ENCODE results near the gene IL11RA. TPM values are rescaled to one million over a fixed set of nuclear protein-coding genes. Genes with fewer than 3 reads are reported as not detected.

IL11RA gene
- 9.0 and 27.0 TPM in 2 replicates for total RNA-seq

DNA sequence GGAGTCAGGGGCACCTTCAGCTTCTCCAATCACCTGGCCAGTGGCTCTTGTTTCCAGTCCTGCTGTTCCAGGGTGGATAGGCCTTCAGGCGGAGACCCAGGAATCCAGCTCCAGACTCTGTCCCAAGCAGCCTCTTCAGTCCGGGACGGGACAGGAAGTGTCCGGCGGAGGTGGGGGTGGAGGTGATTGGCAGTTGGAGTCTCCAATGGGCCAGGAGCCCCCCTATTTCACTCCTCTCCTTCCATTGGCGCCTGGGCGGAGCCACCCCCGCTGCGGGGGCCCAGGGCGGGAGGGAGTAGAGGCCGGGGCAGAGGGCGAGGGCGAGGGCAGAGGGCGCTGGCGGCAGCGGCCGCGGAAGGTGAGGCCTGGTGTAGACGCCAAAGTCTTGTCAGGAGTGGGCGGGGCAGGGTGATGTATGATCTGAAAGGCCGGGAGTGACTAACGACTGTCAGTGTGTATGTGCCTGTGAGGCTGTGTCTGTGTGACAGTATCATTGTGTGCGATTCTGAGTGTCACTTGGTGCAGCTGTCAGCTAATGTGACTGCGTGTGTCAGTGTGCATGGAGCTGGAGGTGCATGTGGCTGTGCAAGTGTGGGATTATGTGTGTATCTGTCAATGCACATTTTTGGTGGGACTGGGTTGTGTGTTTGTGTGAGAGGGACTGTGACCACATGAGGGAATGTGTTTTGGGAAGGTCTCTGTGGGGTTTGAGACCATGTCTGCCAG lies at the start of gene IL11RA:
Gene IL11RA, plus strand, starts transcription at position 310 of the 726 bp plus-strand sequence. CDS start 3,033 bp downstream, outside the sequence.

DNA sequence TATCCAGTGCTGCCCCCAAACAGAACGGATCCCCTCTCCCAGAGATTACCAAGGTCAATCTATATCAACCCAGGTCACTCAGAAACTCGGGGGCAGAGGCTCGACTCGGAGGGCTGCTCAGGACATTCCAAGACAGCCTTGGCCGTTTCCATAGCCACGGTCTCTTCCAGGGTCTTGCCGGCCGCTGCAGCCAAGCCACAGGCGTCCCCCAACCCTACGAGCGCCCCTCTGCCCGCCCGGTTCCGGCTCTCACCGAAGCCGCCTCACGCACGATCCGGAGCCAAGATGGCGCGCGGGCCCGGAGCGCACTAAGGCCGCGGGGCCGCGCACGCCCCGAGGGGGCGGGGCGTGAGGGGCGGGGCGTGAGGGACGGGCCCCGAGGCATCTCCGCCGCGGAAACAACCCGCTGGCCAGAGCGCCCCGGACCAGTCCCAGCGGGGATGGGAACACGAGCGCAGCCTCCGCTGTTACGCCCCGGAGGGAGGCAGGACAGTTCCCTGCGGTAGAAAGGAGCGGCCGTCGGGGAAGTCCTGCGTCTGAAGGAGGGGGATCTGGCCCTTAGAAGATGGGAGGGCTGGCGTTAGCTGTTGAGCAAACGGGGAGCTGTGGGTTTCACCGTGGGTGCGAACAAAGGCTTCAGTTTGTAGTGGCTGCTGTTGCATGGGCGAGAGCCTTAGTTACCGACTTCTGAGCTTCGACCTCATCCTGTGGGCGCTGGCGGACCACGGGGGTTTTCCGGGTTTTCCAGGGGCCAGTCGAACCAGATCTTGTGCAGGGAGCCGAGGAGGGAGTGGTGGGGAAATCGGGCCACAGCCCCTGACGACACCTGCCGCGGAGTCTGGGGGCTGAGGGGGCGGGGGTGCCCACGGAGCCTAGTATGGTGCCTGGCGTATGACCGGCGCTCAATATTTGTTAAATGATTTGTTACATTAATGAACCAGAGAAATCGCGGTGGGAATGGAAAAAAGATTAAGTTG lies 39.9 kb upstream of the IL11RA start, which contains the start of gene RPP25L:
Gene RPP25L, minus strand, starts transcription at position 287 of the 977 bp plus-strand sequence. CDS start 801 bp downstream, outside the sequence.

DNA sequence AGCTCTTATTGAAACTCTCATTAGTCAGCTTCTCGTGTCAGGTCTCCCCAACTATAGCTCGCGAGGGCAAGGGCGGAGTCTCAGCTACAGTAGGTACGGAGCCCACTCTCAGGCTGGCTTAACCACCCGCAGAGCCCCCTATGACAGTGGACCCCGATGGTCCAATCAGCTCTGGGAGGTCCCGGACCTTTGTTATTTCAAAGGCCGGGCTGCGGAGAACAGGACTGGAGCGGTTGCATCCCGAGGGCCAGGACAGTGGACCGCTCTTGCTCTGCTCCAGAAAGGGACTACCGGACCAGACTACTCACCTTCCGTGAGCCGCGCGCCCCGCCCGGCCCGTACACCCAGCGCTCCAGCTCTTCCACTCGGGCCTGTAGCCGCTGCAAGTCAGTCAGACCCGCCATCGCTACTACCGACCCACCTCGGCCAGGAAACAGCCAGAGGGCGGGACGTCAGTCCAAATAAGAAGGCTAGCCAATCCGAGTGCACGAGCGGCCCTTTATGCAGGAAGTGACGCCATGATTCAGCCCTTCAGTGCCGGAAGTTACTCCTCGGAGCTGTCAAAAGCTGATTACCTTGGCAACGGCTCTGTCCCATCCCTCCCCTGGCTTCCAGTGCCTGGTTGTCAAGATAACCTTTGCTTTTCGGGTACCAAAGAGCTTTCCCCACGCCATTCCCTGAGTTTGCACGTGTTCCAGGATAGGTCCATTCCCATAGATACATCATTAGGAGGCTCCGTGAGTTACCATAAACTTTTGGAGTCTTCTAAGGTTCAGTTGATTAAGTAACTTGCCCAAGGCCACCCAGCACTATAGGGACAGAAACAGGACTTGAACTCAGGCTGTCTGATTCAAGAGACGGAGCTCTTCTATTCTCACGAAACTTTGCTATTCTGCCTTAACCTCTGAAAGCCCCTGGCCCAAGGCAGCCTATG lies 31.7 kb upstream of the IL11RA start, which contains the start of gene DCTN3:
Gene DCTN3, minus strand, starts transcription at position 435 of the 934 bp plus-strand sequence. Its CDS starts 31 bp downstream, at position 404.

DNA sequence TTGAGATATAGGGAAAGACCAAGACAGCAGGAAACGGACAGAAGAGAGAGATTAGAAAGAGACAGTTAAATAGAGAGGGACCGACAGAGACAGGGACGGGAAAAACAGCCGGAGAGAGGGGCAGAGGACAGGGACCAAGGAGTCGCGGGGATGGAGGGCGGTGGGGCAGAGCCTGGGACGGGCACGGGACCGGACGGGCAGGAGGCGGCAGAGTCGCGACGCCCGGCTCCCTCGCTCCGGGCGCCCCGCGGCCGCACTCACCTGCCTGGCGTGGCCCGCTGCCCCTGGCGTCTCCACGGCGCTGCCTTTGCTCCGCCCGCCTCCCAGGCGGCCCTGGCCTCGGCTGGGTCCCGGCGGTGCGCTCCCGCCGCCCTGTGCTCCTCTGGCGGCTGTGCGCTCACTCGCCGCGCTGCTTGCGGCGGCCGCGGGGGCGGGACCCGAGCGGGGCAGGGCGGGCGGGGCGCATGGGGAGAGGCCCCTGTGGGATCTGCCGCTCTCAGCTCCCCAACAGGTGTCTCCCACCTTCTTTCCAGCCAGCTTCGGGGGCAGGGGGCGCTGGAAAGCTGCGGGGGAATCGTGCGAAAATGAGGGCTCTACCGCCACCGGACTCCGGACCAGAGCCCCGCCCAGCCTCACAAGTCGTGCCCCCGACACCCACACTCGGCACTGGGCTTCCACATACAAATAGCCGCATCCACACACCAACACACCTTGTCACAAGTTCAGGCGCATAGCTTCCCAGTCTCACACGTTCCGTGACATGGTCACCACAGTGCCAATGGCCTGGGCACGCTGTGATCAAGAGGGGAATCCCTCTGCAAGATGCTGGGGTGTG lies 23.1 kb upstream of the IL11RA start, which contains the start of gene ARID3C:
Gene ARID3C, minus strand, starts transcription at position 411 of the 835 bp plus-strand sequence. CDS start 1,052 bp downstream, outside the sequence.

DNA sequence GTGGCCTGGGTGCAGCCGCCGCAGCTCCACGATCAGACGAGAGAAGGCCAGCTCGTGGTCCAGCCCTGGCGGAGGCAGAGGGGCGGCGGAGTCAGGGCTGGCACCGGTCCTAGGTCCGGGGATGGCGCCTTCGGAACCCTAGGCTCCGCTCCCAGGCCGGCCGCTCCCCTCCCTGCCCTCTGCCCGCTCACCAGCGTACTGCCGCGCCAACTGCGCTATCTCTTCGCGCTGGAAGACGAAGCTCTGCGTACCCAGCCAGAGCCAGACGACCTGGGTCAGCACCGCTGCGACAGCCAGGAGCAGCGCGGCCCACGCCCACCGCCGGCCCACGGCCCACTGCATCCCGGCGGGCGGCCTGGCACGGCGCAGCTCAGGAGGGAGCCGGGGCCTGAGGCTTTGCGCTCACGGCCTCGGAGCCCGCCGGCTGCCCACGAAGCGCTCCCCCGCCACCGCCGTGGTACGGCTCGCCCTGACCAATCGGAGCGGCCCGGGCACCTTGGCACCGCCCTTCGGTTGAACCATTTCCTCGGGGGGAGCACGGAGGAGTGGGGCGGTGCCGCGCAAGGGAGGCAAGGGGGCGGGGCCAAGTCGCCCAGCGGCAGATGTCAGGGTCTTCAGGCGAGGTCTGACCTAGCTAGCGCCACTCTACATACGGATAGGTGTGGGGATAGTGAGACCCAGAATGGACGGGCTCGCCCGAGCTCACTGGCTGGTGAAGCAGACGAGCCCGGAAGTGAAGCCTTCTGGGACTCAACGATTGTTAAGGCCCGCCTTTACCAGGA lies 14.4 kb upstream of the IL11RA start, which contains the start of gene SIGMAR1:
Gene SIGMAR1, minus strand, starts transcription at position 432 of the 782 bp plus-strand sequence. Its CDS starts 90 bp downstream, at position 342.

DNA sequence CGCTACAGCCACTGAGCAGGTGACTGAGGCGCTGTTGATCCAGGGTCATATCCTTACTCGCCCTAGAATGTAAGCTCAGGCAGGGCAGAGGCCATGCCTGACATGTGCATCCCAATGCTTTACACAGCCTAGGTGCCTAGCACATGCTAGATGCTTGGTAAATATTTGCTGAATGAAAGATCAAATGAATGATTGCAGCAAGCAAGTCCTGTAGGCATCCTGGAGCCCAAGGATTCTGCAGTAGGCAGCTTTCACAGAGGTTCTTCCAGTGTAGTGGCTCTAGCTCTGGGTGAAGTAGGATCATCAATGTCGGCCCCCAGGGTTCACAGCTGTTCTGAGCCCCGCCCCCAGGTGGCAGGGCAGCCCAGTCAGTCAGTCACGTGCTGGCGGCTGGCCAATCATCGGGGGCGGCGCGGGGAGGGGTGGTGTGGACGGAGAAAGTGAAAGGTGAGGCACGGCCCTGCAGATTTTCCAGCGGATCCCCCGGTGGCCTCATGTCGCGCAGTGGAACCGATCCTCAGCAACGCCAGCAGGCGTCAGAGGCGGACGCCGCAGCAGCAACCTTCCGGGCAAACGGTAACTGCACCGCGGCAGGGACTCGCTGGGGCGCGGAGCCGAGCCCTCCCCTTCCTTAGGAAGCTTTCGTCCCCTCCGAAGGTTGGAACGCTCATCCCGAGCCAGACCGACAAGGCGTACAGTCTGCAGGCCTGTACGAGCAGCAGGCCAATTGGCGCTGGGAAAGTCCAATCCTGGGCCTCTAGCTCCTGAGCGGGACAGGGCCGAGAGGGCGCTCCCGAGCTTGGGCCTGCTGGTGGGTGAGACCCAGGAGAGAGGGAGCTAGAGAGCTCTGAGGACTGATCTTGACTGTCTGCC lies 5.5 kb upstream of the IL11RA start, which contains the start of gene GALT:
Gene GALT, plus strand, starts transcription at position 465 of the 873 bp plus-strand sequence. Its CDS starts 30 bp downstream, at position 495.

DNA sequence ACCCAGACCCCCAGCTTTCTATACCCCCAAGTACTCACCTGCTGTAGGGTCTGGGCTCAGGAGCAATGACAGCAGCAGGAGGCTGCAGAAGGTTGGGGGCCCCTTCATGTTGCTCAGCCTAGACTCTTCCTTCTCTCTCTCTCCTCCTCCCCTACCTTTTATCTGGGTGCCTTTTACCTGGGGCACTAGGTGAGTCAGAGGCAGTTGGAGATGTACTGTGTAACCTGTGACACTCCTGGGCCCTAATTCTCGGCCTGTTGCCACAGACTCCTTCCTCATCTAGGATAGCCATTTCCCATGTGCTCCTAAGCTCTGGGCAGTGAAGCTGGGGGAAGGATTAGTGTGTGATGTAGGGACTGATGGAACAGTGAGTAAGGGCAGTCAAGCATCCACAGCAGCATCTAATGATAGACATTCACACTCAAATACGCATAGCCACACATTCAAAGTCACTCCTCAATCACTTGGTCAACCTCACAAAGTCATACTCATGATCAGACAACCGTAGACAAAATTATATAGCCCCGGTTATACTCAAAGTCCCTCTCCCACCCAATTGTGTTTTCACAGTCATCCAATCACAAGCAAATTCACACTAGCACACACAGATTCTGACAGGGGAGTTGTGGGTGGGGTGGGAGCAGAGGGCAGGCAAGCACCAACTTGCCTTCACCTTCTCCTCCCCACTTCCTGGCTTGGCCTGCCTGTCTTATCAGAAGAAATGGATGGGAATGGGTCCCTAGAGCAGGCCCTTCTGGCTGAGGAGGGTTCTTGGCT lies 10.7 kb downstream of the IL11RA start, which contains the start of gene CCL27:
Gene CCL27, minus strand, starts transcription at position 132 of the 777 bp plus-strand sequence. Its CDS starts 24 bp downstream, at position 108.

DNA sequence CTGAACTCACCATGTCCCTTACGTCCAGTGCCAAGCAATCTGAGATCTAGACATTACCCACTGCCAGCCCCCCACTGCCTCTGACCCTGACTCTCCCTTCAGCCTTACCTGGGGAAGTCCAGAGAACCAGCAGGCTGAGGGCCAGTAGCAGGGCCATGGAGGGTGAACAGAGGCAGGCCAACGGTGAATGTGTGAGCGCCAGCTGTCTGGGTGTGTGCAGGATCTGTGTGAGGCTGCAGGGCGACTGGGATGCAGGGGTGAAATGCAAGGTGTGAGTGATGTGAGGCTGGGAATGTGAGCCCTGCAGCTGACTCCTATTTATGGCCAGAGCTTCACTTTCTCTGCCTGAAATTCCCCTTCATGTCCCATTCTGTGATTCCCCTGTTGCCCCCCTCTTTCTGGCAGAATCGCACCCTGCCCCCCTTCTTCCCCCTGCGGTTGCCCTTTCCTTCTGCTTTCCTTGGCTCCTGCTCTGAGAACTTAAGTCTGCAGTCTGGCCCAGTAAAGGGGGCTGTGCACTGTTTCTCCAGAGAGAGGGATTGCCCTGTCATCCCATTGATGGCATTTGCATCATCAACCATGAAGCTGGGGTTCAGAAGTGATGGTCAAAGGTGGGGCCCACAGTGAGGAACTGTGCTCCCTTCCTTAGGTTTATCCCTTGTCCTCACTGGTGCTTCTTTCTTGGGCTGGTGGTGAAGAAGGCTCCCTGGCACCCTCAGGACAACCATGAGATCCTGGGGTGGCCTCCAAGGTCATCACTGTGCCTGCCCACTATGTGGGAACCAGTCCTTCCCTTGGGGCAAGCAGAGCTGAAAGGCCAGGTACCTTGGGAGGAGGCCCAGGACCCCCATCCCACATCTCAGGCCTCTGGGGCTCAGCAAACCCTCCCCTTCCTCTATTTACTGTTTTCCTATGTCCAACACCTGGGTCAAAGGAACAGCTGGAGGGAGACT lies 39.3 kb downstream of the IL11RA start, which contains the start of gene CCL19:
Gene CCL19, minus strand, starts transcription at position 294 of the 953 bp plus-strand sequence. Its CDS starts 137 bp downstream, at position 157.

DNA sequence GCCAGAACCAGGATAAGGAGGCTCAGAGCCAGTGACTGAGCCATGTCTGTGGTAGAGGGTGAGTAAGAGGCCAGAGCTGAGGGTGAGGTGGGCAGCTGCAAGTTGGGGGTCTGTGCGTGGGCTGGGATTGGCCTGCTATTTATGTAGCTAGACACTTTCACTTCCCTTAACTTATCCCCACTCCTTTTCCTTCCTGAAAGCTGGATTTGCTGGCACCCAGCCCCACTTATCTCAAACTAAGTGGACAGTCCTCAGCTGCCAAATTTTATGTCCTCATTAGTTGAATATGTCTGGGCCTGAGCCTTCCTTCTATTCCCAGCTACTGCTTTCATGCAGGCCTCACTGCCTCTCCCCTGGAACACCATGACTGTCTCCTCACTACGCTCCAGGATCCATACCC lies 58.0 kb downstream of the IL11RA start, which contains the start of gene CCL21:
Gene CCL21, minus strand, starts transcription at position 114 of the 400 bp plus-strand sequence. Its CDS starts 70 bp downstream, at position 44.

Other genes with a start within 250 kb of the IL11RA start
- 11.6 and 20.6 TPM in 2 replicates for gene FAM219A, start 193.6 kb upstream of the IL11RA start, total RNA-seq
- gene DNAI1, start 193.4 kb upstream of the IL11RA start, total RNA-seq, result not detected in 2 replicates
- not detected in 2 replicates for gene ENHO, start 129.2 kb upstream of the IL11RA start, total RNA-seq
- gene CNTFR, start 62.5 kb upstream of the IL11RA start, total RNA-seq, result not detected in 2 replicates
- gene RPP25L, start 40.1 kb upstream of the IL11RA start, total RNA-seq, result 13.0 and 19.0 TPM in 2 replicates
- gene DCTN3, start 31.7 kb upstream of the IL11RA start, total RNA-seq, result 71.5 and 74.2 TPM in 2 replicates
- 0.18 TPM in 1 of 2 replicates, not detected in the other for gene ARID3C, start 23.1 kb upstream of the IL11RA start, total RNA-seq
- 84.9 and 103 TPM in 2 replicates for gene SIGMAR1, start 14.4 kb upstream of the IL11RA start, total RNA-seq
- 19.7 and 30.9 TPM in 2 replicates for gene GALT, start 5.5 kb upstream of the IL11RA start, total RNA-seq
- gene CCL27, start 10.5 kb downstream of the IL11RA start, total RNA-seq, result 0.14 and 0.59 TPM in 2 replicates
- not detected in 2 replicates for gene CCL19, start 39.1 kb downstream of the IL11RA start, total RNA-seq
- gene CCL21, start 58.0 kb downstream of the IL11RA start, total RNA-seq, result not detected in 2 replicates